PFSK-1 (cell line): ENCODE data around the gene AKAP6.

Source experiments
- FOXP2 ChIP-seq: optimal IDR thresholded peaks from 2 replicates; pipeline ENCODE3; 2011; ENCODE audit warnings: borderline replicate concordance, control low read depth, inconsistent platforms; ENCODE audit not compliant: insufficient read depth; ENCODE audit errors: extremely low read length, extremely low read depth
- POLR2AphosphoS5 ChIP-seq: IDR thresholded peaks from 2 replicates; pipeline ENCODE4 v1.6.1; 2012; ENCODE audit warnings: low read depth, mild to moderate bottlenecking, control low read depth, low read length, moderate library complexity
- SIN3A ChIP-seq: IDR thresholded peaks from 2 replicates; pipeline ENCODE4 v1.6.1; 2012; ENCODE audit warnings: mild to moderate bottlenecking, low read length, moderate library complexity, borderline replicate concordance; ENCODE audit not compliant: insufficient read depth
- TAF1 ChIP-seq: IDR thresholded peaks from 2 replicates; pipeline ENCODE4 v1.6.1; 2012; ENCODE audit warnings: low read length, control low read depth, borderline replicate concordance; ENCODE audit not compliant: insufficient read depth
- TF ChIP-seq, protein P1 (sequence below), 2 experiments: IDR thresholded peaks; 2 replicates each; pipeline versions ENCODE4 v1.6.1 to v1.8.0; 2011 to 2012; ENCODE audit warnings: low read depth in 2 of 2, low read length in 2 of 2, control low read depth in 1 of 2, inconsistent platforms in 1 of 2, mild to moderate bottlenecking in 1 of 2, moderate library complexity in 1 of 2; ENCODE audit not compliant: insufficient read depth in 1 of 2

Gene AKAP6

DNA sequence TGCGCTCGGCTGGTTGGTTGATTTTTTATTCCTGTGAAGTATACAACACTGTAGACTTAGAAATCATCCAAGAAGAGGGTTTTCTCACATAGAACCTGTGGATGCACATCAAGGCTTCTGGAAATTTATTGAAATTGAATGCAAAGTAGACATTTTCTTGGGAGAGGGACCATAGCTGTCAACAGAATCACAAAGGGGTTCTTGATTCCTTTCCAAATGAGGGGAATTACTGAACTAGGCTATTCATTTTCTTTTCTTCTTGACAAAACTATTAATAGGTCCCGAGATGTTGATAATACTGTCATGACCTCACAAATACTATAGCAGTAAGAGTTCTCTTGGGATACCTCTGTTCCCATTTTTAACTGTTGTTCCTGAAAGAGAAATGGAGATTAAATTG, 73.9 kb downstream of the AKAP6 start:
- no peak for TF ChIP-seq POLR2AphosphoS5
- no peak for TF ChIP-seq FOXP2
- TF ChIP-seq TAF1, result no peak
- no peak for TF ChIP-seq SIN3A
- TF ChIP-seq, protein P1, sequence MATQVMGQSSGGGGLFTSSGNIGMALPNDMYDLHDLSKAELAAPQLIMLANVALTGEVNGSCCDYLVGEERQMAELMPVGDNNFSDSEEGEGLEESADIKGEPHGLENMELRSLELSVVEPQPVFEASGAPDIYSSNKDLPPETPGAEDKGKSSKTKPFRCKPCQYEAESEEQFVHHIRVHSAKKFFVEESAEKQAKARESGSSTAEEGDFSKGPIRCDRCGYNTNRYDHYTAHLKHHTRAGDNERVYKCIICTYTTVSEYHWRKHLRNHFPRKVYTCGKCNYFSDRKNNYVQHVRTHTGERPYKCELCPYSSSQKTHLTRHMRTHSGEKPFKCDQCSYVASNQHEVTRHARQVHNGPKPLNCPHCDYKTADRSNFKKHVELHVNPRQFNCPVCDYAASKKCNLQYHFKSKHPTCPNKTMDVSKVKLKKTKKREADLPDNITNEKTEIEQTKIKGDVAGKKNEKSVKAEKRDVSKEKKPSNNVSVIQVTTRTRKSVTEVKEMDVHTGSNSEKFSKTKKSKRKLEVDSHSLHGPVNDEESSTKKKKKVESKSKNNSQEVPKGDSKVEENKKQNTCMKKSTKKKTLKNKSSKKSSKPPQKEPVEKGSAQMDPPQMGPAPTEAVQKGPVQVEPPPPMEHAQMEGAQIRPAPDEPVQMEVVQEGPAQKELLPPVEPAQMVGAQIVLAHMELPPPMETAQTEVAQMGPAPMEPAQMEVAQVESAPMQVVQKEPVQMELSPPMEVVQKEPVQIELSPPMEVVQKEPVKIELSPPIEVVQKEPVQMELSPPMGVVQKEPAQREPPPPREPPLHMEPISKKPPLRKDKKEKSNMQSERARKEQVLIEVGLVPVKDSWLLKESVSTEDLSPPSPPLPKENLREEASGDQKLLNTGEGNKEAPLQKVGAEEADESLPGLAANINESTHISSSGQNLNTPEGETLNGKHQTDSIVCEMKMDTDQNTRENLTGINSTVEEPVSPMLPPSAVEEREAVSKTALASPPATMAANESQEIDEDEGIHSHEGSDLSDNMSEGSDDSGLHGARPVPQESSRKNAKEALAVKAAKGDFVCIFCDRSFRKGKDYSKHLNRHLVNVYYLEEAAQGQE (IDR thresholded peaks at IDR 0.05; ENCODE audit: insufficient read depth in 1 of 2, low read depth in 2 of 2, low read length in 2 of 2), result no peak

DNA sequence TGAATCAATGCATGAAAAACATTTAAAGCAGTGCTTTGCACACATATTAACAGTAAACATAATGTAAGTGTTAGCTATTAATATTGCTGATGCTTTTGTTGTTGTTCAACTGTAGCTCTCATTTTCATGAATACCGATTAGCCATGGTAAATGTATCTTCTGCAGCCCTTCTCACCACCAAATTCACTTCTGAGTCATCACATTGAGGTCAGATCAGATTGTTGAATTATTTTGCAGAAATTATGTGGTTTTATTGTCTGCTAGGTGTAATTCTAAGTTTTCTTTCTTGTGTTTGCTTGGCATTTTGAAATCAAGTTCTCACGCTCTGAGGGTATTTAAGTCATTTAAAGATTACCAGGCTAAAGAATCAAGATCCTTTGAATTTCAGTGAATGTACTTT, 74.6 kb downstream of the AKAP6 start:
- TF ChIP-seq POLR2AphosphoS5 (no peak), SIN3A (no peak), TAF1 (no peak), FOXP2 (no peak)
- TF ChIP-seq, protein P1 (IDR thresholded peaks at IDR 0.05; ENCODE audit: insufficient read depth in 1 of 2, low read depth in 2 of 2, low read length in 2 of 2), result no peak

DNA sequence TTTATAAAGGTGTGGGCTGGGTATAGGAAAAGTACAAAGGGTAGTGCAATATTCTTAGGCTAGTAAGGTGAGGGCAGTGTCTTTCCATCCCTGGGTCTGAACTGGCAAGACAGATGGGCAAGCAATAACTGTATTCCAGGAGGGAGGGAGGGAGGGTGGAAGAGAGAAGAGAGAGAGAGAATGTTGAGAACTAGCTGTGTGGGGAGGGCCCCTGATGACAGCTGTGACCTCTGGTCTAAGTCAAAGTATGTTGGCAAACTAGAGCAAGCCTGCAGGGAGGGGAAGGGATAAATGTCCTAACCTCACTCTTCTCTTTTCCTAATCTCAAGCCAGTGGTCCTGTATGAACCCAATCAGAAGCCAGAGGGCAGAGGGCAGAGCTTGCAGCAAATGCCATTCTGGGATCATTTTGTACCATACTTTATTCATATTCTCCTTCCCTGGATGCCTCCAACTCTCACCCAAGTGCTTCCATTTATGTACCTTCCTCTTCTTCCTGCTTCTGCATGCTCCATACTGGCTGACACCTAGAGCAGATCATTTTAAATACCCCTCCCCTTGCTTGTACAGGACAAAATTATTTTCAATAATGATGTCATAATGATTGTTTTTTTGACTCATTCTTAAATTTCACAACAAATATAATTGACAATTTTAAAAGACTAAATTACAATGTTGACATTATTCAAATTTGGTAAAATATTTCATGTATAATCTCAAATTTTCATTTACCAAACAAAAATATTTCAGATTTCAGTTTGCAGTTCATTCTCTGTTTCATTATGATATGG, 75.9 kb downstream of the AKAP6 start:
- TF ChIP-seq TAF1, result no peak
- no peak for TF ChIP-seq POLR2AphosphoS5
- TF ChIP-seq, protein P1 (IDR thresholded peaks at IDR 0.05; ENCODE audit: insufficient read depth in 1 of 2, low read depth in 2 of 2, low read length in 2 of 2), result no peak
- TF ChIP-seq SIN3A, result no peak

DNA sequence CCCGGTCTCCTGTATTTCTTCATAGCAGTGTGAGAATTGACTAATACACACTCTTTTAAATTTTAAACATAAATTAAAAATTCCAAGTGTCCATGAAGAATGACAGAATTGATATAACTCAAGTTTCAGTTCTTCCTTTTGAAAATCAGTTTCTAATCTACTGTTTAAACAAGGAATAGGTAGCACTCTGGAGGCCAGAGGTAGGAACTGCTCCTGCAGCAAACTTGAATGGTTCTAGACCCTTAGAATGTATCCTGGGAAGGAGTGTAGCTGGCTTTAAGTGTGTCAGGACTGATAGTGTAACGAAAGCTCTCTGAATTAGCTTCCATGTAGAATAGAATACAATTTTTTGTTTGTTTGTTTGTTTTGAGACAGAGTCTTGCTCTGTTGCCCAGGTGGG, 76.8 kb downstream of the AKAP6 start:
- no peak for TF ChIP-seq SIN3A
- TF ChIP-seq POLR2AphosphoS5, result no peak
- TF ChIP-seq, protein P1 (IDR thresholded peaks at IDR 0.05; ENCODE audit: insufficient read depth in 1 of 2, low read depth in 2 of 2, low read length in 2 of 2), result no peak
- no peak for TF ChIP-seq TAF1
- TF ChIP-seq FOXP2, result no peak

DNA sequence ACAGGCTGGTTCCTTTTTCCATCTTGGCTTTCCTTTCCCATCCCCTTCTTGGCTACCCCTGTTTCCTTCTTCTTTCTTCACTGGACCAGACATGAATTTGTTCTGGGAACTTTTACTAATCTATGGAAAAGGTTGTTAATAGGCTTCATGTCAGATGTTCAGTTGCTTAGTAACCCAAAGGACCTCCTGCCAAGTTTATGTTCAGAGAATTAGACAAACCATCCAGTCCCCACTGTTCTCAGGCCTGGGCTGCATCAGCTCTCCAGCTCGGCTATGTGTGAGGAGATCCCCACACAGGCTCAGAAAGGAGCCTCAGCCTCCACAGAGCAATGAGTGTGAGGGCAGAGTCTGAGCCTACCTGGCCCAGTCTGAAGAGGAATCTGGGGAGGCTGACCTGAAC, 78.0 kb downstream of the AKAP6 start:
- TF ChIP-seq TAF1, result no peak
- TF ChIP-seq SIN3A, result no peak
- TF ChIP-seq, protein P1 (IDR thresholded peaks at IDR 0.05; ENCODE audit: insufficient read depth in 1 of 2, low read depth in 2 of 2, low read length in 2 of 2), result no peak
- TF ChIP-seq POLR2AphosphoS5, result no peak
